ENCODE results near the gene MAP2K5. TPM values are rescaled to one million over a fixed set of nuclear protein-coding genes. Genes with fewer than 3 reads are reported as not detected.

The MAP2K5 gene
- total RNA-seq, 2 experiments from 2014 or later: 18.0 to 26.7 TPM

DNA sequence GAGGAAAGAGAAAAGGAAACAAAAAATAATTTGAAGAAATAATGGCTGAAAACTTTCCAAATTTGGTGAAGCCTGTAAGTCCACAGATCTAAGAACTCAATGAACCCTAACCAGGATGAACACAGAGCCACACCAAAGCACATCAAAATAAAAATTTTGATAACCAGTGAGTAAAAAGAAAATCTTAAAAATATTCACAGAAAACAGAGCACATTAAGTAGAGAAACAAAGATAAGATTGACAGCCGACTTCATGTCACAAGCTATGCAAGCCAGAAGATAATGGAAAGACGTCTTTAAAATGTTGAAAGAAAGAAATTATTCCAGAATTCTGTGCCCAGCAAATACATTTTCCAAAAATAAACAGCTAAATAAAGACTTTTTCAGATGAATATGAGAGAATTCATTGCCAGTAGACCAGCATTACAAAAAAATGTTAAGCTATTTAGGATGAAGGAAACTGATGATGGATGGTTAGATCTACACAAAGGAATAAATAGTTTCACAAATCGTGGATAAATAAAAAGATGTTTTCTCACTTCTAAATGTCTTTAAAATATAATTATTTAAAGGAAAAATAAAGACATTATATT is 142.6 kb downstream of the MAP2K5 start:
- no peak for ATAC-seq

DNA sequence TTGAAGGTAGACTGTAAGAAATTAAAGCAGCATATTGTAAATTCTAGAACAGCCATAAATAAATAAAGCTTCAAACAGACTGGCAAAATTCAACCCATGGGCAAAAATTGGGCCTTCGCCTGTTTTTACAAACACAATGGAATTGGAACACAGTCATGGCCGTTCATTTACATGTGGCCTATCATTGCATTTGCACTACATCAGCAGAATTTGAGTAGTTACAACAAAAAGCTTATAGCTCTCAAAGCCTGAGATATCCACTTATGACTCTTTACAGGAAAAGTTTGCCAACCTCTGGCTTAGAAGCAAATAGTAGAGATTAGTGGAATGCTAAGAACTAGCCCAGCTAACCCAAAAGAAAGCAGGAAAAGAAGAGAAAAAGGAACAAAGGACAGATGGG is 143.2 kb downstream of the MAP2K5 start:
- Mint-ChIP-seq H3K4me1 (no peaks in the 10 kb centered on the region), H3K36me3 (ENCODE audit: low read depth) (peaks cover 18% of the 10 kb centered on the region), H3K27me3 (no peaks in the 10 kb centered on the region), H3K9me3 (ENCODE audit: low read depth) (peaks cover 16% of the 10 kb centered on the region), H3K27ac (no peak overlapping the region), H3K4me3 (no peak overlapping the region)
- ChIA-PET POLR2A (no interaction called here), CTCF (interaction anchor here (0.8 kb wide), 1 partner anchor 11 kb away, joined by 3 read pairs; no protein-coding TSS in a partner anchor)
- intact Hi-C loops (cut with DNase I, micrococcal nuclease): no loop called here
- DNase-seq (no peak), ATAC-seq (no peak)

More for the DNA sequence above, 142.6 kb downstream of the MAP2K5 start:
- no peak for DNase-seq
- ChIA-PET POLR2A (no interaction called here), CTCF (interaction anchor here (0.8 kb wide), 1 partner anchor 11 kb away, joined by 3 read pairs; no protein-coding TSS in a partner anchor)
- Mint-ChIP-seq H3K27ac (no peak overlapping the region), H3K36me3 (ENCODE audit: low read depth) (peaks cover 21% of the 10 kb centered on the region), H3K4me3 (no peak overlapping the region), H3K27me3 (no peaks in the 10 kb centered on the region), H3K4me1 (no peaks in the 10 kb centered on the region), H3K9me3 (ENCODE audit: low read depth) (peaks cover 16% of the 10 kb centered on the region)
- intact Hi-C loops (cut with DNase I, micrococcal nuclease): no loop called here

DNA sequence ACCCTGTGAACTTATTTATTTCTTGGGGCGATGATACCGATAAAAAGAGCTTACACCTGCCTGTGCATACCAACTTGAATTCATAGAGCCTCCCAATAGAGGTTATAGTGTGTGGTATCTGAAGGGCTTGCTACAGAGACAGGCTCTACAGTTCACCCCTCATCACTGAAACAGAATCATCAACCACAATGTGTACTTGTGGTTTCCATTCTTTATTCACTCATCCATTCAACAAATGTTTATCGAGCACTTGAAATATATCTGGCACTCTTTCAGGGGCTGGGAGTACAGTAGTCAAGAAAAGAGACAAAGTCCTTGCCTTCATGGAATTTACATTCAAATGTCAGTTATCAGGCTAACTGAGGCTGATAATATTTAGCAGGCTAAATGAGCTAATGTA is 148.4 kb downstream of the MAP2K5 start:
- ChIA-PET CTCF (interaction anchor here (0.6 kb wide), 1 partner anchor 93 kb away, joined by 3 read pairs; no protein-coding TSS in a partner anchor), POLR2A (no interaction called here)
- Mint-ChIP-seq H3K27me3 (no peaks in the 10 kb centered on the region), H3K4me1 (peaks cover 2% of the 10 kb centered on the region), H3K27ac (no peak overlapping the region), H3K4me3 (no peak overlapping the region), H3K36me3 (ENCODE audit: low read depth) (peaks cover 17% of the 10 kb centered on the region), H3K9me3 (ENCODE audit: low read depth) (no peaks in the 10 kb centered on the region)
- ATAC-seq (no peak), DNase-seq (no peak)
- intact Hi-C loops (cut with DNase I, micrococcal nuclease): no loop called here

DNA sequence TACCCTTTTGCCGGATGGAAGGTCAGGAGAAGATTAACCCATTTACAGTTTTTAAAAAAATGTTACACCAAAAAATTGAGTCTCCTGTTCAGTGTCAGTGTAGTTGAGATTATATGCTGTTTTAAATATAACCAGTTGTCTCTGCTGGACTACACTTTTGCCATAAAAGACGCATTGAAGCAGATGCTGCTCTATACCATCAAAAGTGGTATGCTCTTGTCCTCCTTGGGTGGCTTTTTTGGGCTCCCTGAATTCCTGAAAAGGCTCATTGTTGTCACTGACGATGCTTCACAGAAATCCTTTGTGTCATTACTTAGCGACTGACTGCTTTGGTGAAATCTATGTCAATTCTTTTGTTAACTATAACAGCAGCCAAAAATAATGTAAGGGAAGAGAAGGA is 148.9 kb downstream of the MAP2K5 start:
- Mint-ChIP-seq H3K27me3 (no peaks in the 10 kb centered on the region), H3K36me3 (ENCODE audit: low read depth) (peaks cover 17% of the 10 kb centered on the region), H3K9me3 (ENCODE audit: low read depth) (no peaks in the 10 kb centered on the region), H3K4me1 (peaks cover 2% of the 10 kb centered on the region), H3K4me3 (no peak overlapping the region), H3K27ac (no peak overlapping the region)
- ChIA-PET POLR2A (no interaction called here), CTCF (interaction anchor here (0.6 kb wide), 1 partner anchor 94 kb away, joined by 3 read pairs; no protein-coding TSS in a partner anchor)
- no peak for DNase-seq
- ATAC-seq: no peak
- intact Hi-C loops (cut with DNase I, micrococcal nuclease): no loop called here

DNA sequence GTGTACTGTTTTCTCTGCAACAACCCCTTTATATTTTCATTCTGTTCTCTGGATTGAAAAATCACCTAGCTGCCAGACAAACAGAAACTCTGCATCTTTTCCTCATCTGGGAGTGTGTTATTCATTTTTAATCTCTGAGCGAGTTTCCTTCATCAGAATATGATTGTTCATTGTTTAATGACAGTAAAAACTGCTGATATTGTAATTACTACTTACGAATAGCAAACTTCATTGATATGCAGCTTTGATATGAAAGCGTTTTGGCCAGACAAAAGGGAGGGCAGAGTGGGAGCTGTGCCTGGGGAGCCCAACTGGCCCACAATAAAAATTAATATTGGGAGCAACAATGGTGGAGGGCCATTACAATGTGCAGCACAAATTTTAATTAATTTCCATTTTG is 150.1 kb downstream of the MAP2K5 start:
- Mint-ChIP-seq H3K27me3 (no peaks in the 10 kb centered on the region), H3K27ac (no peak overlapping the region), H3K4me3 (no peak overlapping the region), H3K36me3 (ENCODE audit: low read depth) (peaks cover 17% of the 10 kb centered on the region), H3K4me1 (peaks cover 2% of the 10 kb centered on the region), H3K9me3 (ENCODE audit: low read depth) (no peaks in the 10 kb centered on the region)
- DNase-seq: no peak
- POLR2A ChIA-PET: no interaction called here
- no peak for ATAC-seq
- CTCF ChIA-PET: interaction anchor here (1.2 kb wide), 1 partner anchor 15 kb away, joined by 4 read pairs; no protein-coding TSS in a partner anchor
- intact Hi-C loops (cut with DNase I, micrococcal nuclease): no loop called here

DNA sequence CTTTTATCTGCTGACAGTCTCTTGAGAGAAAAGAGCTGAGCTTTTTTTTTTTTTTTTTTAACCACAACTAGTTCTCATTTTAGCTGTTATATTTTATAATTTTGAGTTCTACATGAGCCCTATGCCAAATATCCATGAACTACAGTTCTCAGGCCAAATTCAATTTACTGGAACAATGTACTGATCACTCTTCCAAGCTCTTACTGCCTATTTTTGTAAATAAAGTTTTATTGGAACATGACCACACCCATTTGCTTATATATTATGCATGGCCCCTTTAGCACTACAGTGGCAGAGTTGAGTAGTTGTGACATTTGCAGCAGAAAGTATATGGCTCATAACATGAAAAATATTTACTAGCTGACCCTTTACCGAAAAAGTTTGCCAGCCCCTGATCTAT is 153.6 kb downstream of the MAP2K5 start:
- Mint-ChIP-seq H3K27me3 (no peaks in the 10 kb centered on the region), H3K4me1 (no peaks in the 10 kb centered on the region), H3K27ac (no peak overlapping the region), H3K9me3 (ENCODE audit: low read depth) (no peaks in the 10 kb centered on the region), H3K4me3 (no peak overlapping the region), H3K36me3 (ENCODE audit: low read depth) (peaks cover 18% of the 10 kb centered on the region)
- DNase-seq: no peak
- ATAC-seq: no peak
- intact Hi-C loops (cut with DNase I, micrococcal nuclease): no loop called here
- POLR2A ChIA-PET: no interaction called here
- CTCF ChIA-PET: interaction anchor here (0.7 to 1.5 kb wide), 2 partner anchors 11 to 409 kb away, joined by 3 read pairs; no protein-coding TSS in a partner anchor

DNA sequence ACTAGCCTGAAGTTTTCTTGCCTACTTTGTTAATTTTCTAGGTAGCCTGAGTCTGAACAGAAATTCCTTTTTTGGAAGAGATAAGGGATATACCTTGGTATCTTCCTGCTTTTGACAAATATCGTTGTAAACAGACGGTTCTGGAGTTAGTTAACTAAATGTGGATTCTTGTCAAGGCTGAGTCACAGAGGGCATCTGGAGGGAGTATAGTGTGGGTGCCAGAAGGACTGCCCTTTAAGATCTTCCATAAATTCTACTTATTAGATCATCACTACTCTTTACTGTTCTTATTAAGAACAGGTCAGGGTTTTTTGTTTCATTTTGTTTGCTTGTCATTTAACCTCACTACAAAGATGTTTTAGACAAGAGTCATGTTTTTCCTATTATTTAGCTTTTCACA is 157.5 kb downstream of the MAP2K5 start:
- ChIA-PET CTCF (interaction anchor here (1.1 kb wide), 1 partner anchor 12 kb away, joined by 3 read pairs; no protein-coding TSS in a partner anchor), POLR2A (interaction anchor here (0.6 kb wide), 1 partner anchor 22 kb away, joined by 8 read pairs; no protein-coding TSS in a partner anchor)
- H3K27me3 Mint-ChIP-seq: no peaks in the 10 kb centered on the region
- peaks cover 4% of the 10 kb centered on the region for H3K36me3 Mint-ChIP-seq (ENCODE audit: low read depth)
- H3K27ac Mint-ChIP-seq: no peak overlapping the region
- intact Hi-C loops (cut with DNase I, micrococcal nuclease): no loop called here
- H3K4me3 Mint-ChIP-seq: no peak overlapping the region
- DNase-seq (no peak), ATAC-seq (no peak)
- no peaks in the 10 kb centered on the region for H3K9me3 Mint-ChIP-seq (ENCODE audit: low read depth)
- H3K4me1 Mint-ChIP-seq: no peaks in the 10 kb centered on the region

DNA sequence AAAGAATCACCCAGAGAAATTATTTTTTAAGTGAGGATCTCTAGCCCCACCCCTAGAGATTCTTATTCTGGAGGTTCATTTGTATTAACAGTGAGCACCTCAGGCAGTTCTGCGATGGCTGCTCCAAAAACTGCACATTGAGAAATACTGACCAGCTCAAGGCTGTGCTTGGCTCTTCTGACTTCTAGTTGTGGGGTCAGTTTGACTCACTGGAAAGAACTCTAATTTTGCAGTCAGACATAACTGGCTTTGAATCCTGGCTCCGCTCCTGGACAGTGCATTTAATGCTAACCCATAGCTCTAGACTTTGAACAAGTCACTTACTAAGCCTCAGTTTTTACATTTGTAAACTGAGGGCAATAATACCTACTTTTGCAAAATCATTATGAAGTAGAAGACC is 159.2 kb downstream of the MAP2K5 start:
- H3K27me3 Mint-ChIP-seq: no peaks in the 10 kb centered on the region
- peaks cover 4% of the 10 kb centered on the region for H3K4me1 Mint-ChIP-seq
- no peaks in the 10 kb centered on the region for H3K9me3 Mint-ChIP-seq (ENCODE audit: low read depth)
- POLR2A ChIA-PET: no interaction called here
- ATAC-seq (no peak), DNase-seq (no peak)
- intact Hi-C loops (cut with DNase I, micrococcal nuclease): no loop called here
- peaks cover 11% of the 10 kb centered on the region for H3K36me3 Mint-ChIP-seq (ENCODE audit: low read depth)
- H3K4me3 Mint-ChIP-seq: no peak overlapping the region
- CTCF ChIA-PET: interaction anchor here (0.5 kb wide), 1 partner anchor 1228 kb away, joined by 3 read pairs; no protein-coding TSS in a partner anchor
- H3K27ac Mint-ChIP-seq: no peak overlapping the region

DNA sequence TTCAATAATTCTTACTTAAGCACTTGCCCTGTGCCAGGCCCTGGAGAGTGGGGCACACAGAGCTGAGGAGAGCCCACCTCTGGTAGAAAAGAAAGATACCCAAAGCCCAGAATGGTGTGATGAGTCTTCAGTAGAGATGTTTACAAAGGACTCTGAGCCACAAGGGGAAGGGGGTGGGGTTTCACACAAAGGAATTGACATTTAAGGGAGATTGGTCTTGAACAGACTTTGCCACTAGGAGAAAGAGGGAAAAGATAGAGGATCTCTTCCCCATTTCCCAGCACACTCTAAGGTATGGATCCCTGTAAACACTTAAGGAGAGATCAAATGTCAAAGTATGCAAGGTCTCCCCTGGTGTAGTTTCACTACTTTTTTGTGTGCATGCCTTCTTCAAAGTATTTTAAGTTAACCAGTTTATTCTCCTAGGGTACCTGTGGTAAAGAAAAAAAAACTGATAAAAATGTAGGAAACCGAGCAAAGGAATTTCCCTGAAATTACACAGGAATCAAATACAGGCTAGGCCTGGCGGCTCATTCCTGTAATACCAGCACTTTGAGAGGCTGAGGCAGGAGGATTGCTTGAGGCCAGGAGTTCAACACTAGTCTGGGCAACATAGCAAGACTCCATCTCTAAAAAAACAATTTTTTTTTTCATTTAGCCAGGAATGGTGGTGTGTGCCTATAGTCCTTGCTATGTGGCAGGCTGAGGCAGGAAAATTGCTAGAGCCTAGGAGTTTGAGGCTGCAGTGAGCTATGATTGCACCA is 165.2 kb downstream of the MAP2K5 start:
- ATAC-seq: no peak
- no peaks in the 10 kb centered on the region for H3K9me3 Mint-ChIP-seq (ENCODE audit: low read depth)
- intact Hi-C loops (cut with DNase I, micrococcal nuclease): no loop called here
- H3K27ac Mint-ChIP-seq: no peak overlapping the region
- no peak for DNase-seq
- CTCF ChIA-PET: interaction anchor here (0.5 kb wide), 1 partner anchor 251 kb away, joined by 3 read pairs; no protein-coding TSS in a partner anchor
- no peaks in the 10 kb centered on the region for H3K27me3 Mint-ChIP-seq
- no peak overlapping the region for H3K4me3 Mint-ChIP-seq
- H3K4me1 Mint-ChIP-seq: peaks cover 4% of the 10 kb centered on the region
- POLR2A ChIA-PET: no interaction called here
- H3K36me3 Mint-ChIP-seq (ENCODE audit: low read depth): peaks cover 16% of the 10 kb centered on the region

DNA sequence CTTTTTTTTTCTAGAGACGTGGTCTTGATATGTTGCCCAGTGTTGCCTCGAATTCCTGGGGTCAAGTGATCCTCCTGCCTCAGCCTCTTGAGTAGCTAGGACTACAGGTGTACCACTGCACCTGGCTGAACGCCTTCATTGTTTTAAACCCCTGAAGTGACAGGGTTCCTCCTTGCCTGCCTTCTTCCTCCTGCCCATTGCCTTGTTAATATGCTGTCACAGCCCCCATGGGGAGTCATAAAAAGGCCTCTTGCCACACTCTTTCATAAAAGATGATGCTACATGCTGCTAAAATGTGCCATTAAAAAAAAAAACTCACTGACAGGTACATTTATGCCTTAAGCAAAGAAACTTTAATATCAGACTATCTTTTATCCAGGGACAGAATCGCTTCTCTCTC is 166.0 kb downstream of the MAP2K5 start:
- no peaks in the 10 kb centered on the region for H3K27me3 Mint-ChIP-seq
- peaks cover 4% of the 10 kb centered on the region for H3K4me1 Mint-ChIP-seq
- H3K4me3 Mint-ChIP-seq: no peak overlapping the region
- POLR2A ChIA-PET: no interaction called here
- H3K9me3 Mint-ChIP-seq (ENCODE audit: low read depth): no peaks in the 10 kb centered on the region
- intact Hi-C loops (cut with DNase I, micrococcal nuclease): no loop called here
- ATAC-seq: no peak
- no peak overlapping the region for H3K27ac Mint-ChIP-seq
- CTCF ChIA-PET: no interaction called here
- DNase-seq: no peak
- H3K36me3 Mint-ChIP-seq (ENCODE audit: low read depth): peaks cover 17% of the 10 kb centered on the region

DNA sequence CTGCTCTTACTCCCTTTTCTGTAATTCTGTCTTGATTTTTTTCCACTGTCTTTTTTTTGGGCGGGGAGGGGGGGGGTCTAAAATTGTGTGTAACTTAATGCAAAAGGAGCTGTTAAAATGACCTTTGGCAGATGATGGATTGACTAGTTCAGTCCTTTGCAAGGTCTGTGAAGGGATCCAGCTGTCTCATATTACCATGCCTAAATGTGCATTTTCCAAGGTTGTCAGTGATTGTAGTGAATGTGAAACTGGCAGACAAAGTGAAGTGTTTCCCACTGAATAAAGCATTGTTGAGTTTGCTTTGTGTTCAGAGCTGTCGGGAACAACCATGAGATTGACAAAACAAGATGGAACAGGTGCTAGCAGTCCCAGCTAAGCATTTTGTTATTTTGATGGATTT is 172.7 kb downstream of the MAP2K5 start:
- intact Hi-C loops (cut with DNase I, micrococcal nuclease): no loop called here
- Mint-ChIP-seq H3K4me3 (no peak overlapping the region), H3K27me3 (no peaks in the 10 kb centered on the region), H3K4me1 (no peaks in the 10 kb centered on the region), H3K36me3 (ENCODE audit: low read depth) (peaks cover 11% of the 10 kb centered on the region), H3K27ac (no peak overlapping the region), H3K9me3 (ENCODE audit: low read depth) (no peaks in the 10 kb centered on the region)
- ChIA-PET POLR2A (no interaction called here), CTCF (interaction anchor here (0.5 to 1.1 kb wide), 2 partner anchors 135 to 842 kb away, joined by 3 to 5 read pairs; no protein-coding TSS in a partner anchor)
- DNase-seq (no peak), ATAC-seq (no peak)

DNA sequence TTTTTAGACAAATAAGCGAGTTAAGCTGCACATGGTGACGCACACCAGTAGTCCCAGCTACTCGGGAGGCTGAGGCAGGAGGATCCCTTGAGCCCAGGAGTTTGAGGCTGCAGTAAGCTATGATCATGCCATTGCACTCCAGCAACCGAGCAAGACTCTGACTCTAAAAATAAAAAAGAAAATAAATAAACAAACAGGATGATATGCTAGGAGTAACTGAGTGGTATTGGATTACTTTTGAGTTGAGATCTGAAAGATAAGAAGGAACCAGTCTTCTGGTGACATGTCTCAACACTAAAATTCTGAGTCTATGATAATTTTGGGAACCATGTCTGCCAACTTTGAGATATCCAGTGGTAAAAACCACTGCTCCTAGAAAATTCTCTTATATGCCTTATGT is 173.7 kb downstream of the MAP2K5 start:
- H3K27ac Mint-ChIP-seq: no peak overlapping the region
- H3K4me3 Mint-ChIP-seq: no peak overlapping the region
- no peak for DNase-seq
- POLR2A ChIA-PET: interaction anchor here (0.5 kb wide), 1 partner anchor 25 kb away, joined by 9 read pairs; no protein-coding TSS in a partner anchor
- H3K27me3 Mint-ChIP-seq: no peaks in the 10 kb centered on the region
- H3K4me1 Mint-ChIP-seq: no peaks in the 10 kb centered on the region
- H3K9me3 Mint-ChIP-seq (ENCODE audit: low read depth): no peaks in the 10 kb centered on the region
- no peak for ATAC-seq
- CTCF ChIA-PET: no interaction called here
- intact Hi-C loops (cut with DNase I, micrococcal nuclease): no loop called here
- H3K36me3 Mint-ChIP-seq (ENCODE audit: low read depth): peaks cover 7% of the 10 kb centered on the region
